Measurements from ENCODE around the gene SLC39A7.

The SLC39A7 gene

GRCh38 chr6:33236852-33237251 lies 36.2 kb downstream of the SLC39A7 start:
- DNase-seq (ENCODE audit: low read depth in 2 of 2) = no peak

- DNase-seq (ENCODE audit: low read depth in 2 of 2) = no peak
Observed at GRCh38 chr6:33237741-33238140, 37.1 kb downstream of the SLC39A7 start.

DNA sequence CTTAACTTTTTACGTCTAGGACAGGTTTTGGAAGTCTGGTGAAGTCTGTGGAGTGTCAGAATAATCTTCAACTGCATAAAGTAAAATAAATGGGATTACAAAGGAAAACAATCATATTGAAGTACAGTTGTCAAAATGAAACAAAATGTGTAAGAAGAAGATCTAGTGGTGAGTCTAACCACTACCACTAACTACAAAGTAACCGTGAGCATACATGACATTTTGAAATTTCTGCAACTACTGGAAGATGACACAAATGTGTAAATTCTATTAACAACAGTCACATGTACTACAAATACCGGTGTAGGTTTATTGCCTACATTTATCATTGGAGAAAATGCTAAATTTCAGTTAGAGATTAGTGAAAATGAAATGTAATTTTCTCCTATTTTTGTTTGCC lies 41.3 kb downstream of the SLC39A7 start:
- no peak for DNase-seq (ENCODE audit: low read depth in 2 of 2)

DNA sequence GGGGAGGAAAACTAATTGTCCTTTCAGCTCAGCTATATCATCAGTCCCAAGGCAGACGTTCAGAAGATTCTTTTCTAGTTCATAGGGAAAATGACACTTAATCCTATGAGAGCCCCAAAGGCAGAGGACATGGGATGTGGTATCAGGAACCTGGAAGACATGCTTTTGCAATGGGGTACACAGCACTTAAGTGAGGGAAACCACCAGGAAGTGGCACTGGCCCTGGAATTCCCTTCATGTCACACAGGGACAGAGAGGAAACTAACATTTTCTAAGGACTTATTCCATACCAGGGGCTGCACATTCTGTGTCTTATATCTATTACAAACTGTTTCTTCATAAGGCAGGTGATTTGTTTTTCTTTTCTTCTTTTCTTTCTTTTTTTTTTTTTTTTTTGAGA lies 42.8 kb downstream of the SLC39A7 start:
- no peak for DNase-seq (ENCODE audit: low read depth in 2 of 2)

GRCh38 chr6:33247977-33248642 lies 47.4 kb downstream of the SLC39A7 start:
- DNase-seq (ENCODE audit: low read depth in 2 of 2) = peak; percentile 74 to 80

DNA sequence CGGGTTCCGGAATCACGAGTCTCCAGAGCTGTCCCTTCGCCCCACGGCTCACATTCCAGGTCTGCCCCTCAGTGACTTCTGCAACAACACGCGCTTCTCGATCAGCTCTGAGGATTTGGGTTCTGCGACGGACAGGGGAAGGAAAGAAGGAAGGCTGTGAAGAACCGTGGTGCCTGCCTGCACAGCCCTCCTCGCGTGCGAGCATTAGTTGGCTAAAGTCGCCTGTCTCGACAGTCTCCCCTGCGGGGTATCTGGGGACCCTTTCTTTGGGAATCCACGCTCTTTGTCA lies 47.9 kb downstream of the SLC39A7 start:
- DNase-seq (ENCODE audit: low read depth in 2 of 2) = peak in 1 of 2 donors; percentile 6

- DNase-seq (ENCODE audit: low read depth in 2 of 2) = peak; percentile 96 to 97
Observed at GRCh38 chr6:33248932-33249731, 48.5 kb downstream of the SLC39A7 start.

DNA sequence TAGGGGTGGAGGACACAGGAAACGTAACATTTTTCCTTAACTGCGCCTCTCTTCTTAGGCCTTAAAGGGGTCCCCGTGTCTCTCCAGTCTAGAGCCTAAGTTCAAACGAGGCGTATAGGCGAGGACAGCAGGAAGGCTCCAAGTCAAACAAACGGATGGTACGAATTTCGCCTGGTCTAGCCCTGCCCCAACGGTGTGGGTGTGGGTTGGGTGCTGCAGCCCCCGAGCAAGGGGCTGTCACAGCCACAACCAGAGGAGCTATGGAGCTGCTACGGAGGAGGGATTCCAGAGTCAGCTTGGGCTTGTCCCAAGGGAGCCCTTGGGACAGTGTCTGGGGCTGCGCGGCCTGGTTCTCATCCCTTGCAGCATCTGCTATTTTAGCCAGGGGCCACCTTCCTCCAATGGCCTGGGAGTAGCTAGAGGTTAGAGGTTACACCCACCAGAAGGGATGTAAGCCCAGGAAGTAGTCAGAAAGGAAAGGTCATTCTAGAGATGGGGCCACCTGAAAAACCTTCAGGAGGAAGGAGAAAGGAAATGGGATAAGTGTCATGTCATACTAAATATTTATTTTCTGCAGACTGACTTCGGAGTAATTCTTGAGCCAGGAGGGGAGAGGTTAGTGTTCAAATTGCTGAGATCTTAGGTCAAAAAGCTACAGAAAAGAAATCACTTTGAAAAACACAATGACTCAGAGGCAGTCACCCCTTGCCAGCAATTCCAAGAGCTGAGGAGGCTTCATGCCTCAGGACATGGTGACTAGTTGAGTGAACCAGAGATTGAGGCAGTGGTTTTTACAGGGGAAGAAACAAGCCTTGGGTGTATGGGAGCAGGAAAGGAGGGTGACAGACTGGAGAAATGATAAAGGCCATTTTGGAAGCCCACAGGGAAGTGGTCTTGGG lies 49.3 kb downstream of the SLC39A7 start:
- no peak for DNase-seq (ENCODE audit: low read depth in 2 of 2)

DNA sequence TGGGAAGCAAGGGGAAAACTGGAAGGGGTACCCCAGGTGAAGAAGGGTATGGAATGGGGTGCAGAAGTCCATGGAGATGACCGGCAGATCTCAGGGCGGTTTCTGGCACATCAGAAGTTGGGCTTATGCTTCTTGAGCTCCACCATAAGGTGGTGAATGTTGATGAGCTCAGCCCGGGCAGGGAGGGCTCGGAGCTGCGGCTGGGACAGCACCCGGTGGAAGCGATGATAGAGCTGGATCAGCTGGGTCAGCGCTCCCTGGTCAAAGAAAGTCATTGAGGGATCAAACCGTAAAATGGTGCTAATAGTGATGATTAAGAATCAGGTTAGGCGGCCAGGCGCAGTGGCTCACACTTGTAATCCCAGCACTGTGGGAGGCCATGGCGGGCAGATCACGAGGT lies 50.1 kb downstream of the SLC39A7 start:
- DNase-seq (ENCODE audit: low read depth in 2 of 2) = no peak

DNA sequence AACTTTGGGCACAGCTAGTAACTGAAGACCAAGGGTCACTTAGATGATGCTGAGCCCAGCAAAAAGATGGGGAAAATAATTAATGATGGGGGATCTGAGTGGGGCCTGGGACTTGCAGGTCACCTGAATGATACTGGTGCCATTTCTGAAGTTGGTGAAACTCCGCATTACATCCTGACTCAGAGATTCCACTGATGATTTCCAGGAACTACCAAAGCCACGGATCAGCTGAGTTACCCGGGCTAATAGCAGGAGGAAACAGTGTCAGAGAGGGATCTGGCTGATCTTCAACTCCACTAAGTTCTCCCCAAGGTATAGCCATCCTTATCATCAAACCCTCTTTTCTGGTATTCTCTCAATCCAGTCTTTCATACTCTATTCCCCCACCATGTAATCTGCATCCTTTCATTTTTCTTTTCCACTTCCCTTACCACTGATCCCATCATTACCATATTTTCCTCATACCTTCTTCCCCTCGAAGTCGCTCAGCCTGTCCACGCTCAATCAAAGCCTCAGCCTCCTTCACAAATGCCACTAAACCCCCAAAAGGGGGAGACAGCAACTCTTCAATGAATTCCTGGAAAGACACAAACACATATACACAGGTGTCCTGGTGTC lies 50.8 kb downstream of the SLC39A7 start:
- DNase-seq (ENCODE audit: low read depth in 2 of 2) = no peak

GRCh38 chr6:33252759-33253158 lies 52.1 kb downstream of the SLC39A7 start:
- no peak for DNase-seq (ENCODE audit: low read depth in 2 of 2)

All from stimulated activated CD8-positive, alpha-beta memory T cell treated with anti-CD3 and anti-CD28 coated beads, Interleukin-15, amount 100 ng/mL, for 48 hours (primary cell).